Activated T-cell treated with anti-CD3 and anti-CD28 coated beads, Interleukin-2, amount 50 U/mL, for 72 hours (primary cell): ENCODE data around the gene ARHGEF33. TPM values are rescaled to one million over a fixed set of nuclear protein-coding genes. Genes with fewer than 3 reads are reported as not detected.

Experiments
- ATAC-seq, 2 donors: fragments of 150-1000 bp; cut with Tn5 transposase; replicated peaks in 1 of 2; 2 replicates each; pipeline ENCODE4 v1.10.0; 2021; ENCODE audit warnings: moderate library complexity in 2 of 2, mild to moderate bottlenecking in 1 of 2
- DNase-seq, 2 donors: peaks; one replicate each; pipeline ENCODE4 v3.0.0; 2021 to 2022; ENCODE audit warnings: mixed read lengths in 1 of 2
- H3K27ac Mint-ChIP-seq: one replicate; pipeline ENCODE4 v1.8.0; 2022; ENCODE audit warnings: mild to moderate bottlenecking, moderate library complexity, mixed read lengths
- H3K27me3 Mint-ChIP-seq: one replicate; pipeline ENCODE4 v1.8.0; 2022; ENCODE audit warnings: low read depth, mixed read lengths
- H3K36me3 Mint-ChIP-seq, 2 donors: one replicate each; pipeline ENCODE4 v1.8.0; 2022; ENCODE audit warnings: mixed read lengths in 2 of 2, mild to moderate bottlenecking in 1 of 2; ENCODE audit not compliant: insufficient read depth in 2 of 2
- H3K4me1 Mint-ChIP-seq: one replicate; pipeline ENCODE4 v1.8.0; 2022; ENCODE audit warnings: low read depth, mixed read lengths
- H3K4me3 Mint-ChIP-seq, 2 donors: one replicate each; pipeline ENCODE4 v1.8.0; 2022; ENCODE audit warnings: mild to moderate bottlenecking in 2 of 2, mixed read lengths in 2 of 2, moderate library complexity in 2 of 2
- H3K9me3 Mint-ChIP-seq, 2 donors: one replicate each; pipeline ENCODE4 v1.8.0; 2022; ENCODE audit warnings: mixed read lengths in 2 of 2
- total RNA-seq, 2 donors: library from RNA; stranded (reverse); gene quantifications; one replicate each; pipeline ENCODE4 v1.2.3, GENCODE V29; 2022

Gene ARHGEF33
- under 1 TPM in 1 of 2 donors, not detected in 1; 0.58 TPM for total RNA-seq

- Mint-ChIP-seq H3K4me1 (peaks cover 10% of the 10 kb centered on the region), H3K4me3 (no peak within 1 kb of the TSS), H3K27me3 (no peaks in the 10 kb centered on the region), H3K9me3 (no peaks in the 10 kb centered on the region), H3K27ac (no peak within 1 kb of the TSS), H3K36me3 (no peaks in the 10 kb centered on the region)
- DNase-seq (no peak), ATAC-seq (no peak)
Measured at GRCh38 chr2:38889575-38889974, at the start of gene ARHGEF33. Gene ARHGEF33 (plus strand): TSS chr2:38889875. CDS start chr2:38919448, 29,573 bp downstream.

DNA sequence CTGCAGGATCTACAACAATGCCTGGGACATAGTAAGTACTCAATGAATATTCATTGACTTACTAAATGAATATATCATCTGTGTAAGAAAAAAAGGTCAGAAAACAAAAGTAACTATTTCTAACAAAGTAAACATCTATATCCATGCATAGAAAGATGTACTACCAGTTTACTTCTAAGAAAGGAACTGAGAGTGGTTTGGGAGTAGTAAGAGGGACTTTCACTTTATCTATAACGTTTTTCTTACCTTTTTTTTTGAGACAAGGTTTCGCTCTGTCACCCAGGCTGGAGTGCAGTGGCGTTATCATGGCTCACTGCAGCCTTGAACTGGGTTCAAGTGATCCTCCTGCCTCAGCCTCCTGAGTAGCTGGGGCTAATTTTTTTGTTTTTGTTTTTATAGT, 39.6 kb upstream of the ARHGEF33 start:
- Mint-ChIP-seq H3K27me3 (no peaks in the 10 kb centered on the region), H3K27ac (no peak overlapping the region), H3K9me3 (no peaks in the 10 kb centered on the region), H3K4me1 (no peaks in the 10 kb centered on the region), H3K4me3 (no peak overlapping the region), H3K36me3 (peaks cover 7 to 22% of the 10 kb centered on the region in 2 donors)
- no peak for DNase-seq
- ATAC-seq: peak in 1 of 2 donors; percentile 41

- H3K27me3 Mint-ChIP-seq: no peaks in the 10 kb centered on the region
- H3K4me3 Mint-ChIP-seq: no peak overlapping the region
- DNase-seq: no peak
- H3K4me1 Mint-ChIP-seq: no peaks in the 10 kb centered on the region
- no peaks in the 10 kb centered on the region for H3K9me3 Mint-ChIP-seq
- peaks cover 9 to 27% of the 10 kb centered on the region in 2 donors for H3K36me3 Mint-ChIP-seq
- ATAC-seq: no peak
- no peak overlapping the region for H3K27ac Mint-ChIP-seq
Measured at GRCh38 chr2:38856165-38856564, 33.5 kb upstream of the ARHGEF33 start.

GRCh38 chr2:38862476-38862875, 27.2 kb upstream of the ARHGEF33 start:
- peaks cover 5 to 9% of the 10 kb centered on the region in 2 donors for H3K36me3 Mint-ChIP-seq
- H3K9me3 Mint-ChIP-seq: no peaks in the 10 kb centered on the region
- no peak overlapping the region for H3K4me3 Mint-ChIP-seq
- H3K4me1 Mint-ChIP-seq: no peaks in the 10 kb centered on the region
- no peaks in the 10 kb centered on the region for H3K27me3 Mint-ChIP-seq
- H3K27ac Mint-ChIP-seq: no peak overlapping the region
- ATAC-seq (no peak), DNase-seq (no peak)

DNA sequence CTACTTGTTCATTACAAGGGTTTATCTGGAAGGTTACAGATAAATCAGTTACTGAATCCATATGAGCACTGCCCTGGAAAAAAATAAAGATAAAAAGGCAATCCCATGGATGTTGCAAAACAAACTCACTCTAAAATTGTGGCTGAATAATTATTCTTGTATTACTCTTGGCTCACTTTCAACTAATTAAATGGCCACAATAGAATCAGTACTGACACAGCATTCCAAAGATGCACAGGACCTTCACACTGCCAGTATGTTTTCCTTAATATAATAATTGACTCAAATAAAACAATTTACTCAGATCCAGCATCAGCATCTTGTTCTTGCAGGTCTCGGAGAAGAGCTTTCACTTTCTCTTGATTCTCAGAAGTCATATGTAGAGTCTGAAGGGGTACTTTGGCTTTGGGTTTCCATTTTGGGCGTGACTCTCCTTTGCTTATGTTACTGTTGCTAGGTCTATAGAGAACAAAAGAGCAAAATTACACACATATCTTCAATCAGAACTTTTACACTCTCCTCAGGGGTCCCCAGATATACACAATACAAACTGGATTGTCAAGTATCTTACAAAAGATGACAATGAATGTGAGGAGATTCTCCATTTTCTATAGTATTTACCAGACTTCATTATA, 26.5 kb upstream of the ARHGEF33 start:
- Mint-ChIP-seq H3K36me3 (peaks cover 5 to 9% of the 10 kb centered on the region in 2 donors), H3K9me3 (no peaks in the 10 kb centered on the region), H3K4me3 (peak overlapping the region in 1 of 2 donors; percentile 21), H3K27me3 (no peaks in the 10 kb centered on the region), H3K4me1 (no peaks in the 10 kb centered on the region), H3K27ac (peak overlapping the region; percentile 24)
- DNase-seq: no peak
- peak; percentile 32 to 80 for ATAC-seq

DNA sequence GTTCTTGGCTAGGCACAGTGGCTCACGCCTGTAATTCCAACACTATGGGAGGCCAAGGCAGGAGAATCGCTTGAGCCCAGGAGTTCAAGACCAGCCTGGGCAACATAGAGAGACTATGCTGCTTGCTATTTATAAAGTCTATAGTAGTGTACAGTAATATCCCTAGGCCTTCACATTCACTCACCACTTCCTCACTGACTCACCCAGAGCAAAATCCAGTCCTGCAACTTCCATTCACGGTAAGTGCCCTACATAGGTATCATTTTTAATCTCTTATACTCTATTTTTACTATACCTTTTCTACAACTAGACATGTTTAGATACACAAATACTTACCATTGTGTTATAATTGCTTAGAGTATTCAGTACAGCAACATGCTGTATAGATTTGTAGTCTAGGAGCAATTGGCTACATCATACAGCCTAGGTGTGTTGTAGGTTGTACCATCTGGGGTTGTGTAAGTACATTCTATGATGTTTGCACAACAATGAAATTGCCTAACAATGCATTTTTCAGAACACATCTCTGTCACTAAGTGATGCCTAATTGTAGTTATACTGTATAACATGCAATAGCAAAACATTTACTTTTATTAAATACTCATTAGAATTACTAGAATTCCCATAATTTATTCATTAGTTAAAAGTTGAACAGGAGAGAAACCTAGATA, 22.8 kb upstream of the ARHGEF33 start:
- Mint-ChIP-seq H3K9me3 (peaks cover 2 to 4% of the 10 kb centered on the region in 2 donors), H3K4me3 (no peak overlapping the region), H3K36me3 (peaks cover 9 to 14% of the 10 kb centered on the region in 2 donors), H3K27ac (no peak overlapping the region), H3K27me3 (no peaks in the 10 kb centered on the region), H3K4me1 (no peaks in the 10 kb centered on the region)
- peak; percentile 51 to 81 for ATAC-seq
- no peak for DNase-seq

GRCh38 chr2:38871432-38871831, 18.2 kb upstream of the ARHGEF33 start:
- H3K4me3 Mint-ChIP-seq: no peak overlapping the region
- peaks cover 2 to 4% of the 10 kb centered on the region in 2 donors for H3K9me3 Mint-ChIP-seq

GRCh38 chr2:38873763-38874162, 15.9 kb upstream of the ARHGEF33 start:
- Mint-ChIP-seq H3K4me3 (no peak overlapping the region), H3K36me3 (peaks cover 9 to 11% of the 10 kb centered on the region in 2 donors), H3K9me3 (peaks cover 2 to 4% of the 10 kb centered on the region in 2 donors), H3K27me3 (no peaks in the 10 kb centered on the region), H3K27ac (no peak overlapping the region), H3K4me1 (peaks cover 29% of the 10 kb centered on the region)
- DNase-seq (no peak), ATAC-seq (no peak)

More at GRCh38 chr2:38871432-38871831, 18.2 kb upstream of the ARHGEF33 start:
- DNase-seq (no peak), ATAC-seq (no peak)
- H3K27me3 Mint-ChIP-seq: no peaks in the 10 kb centered on the region
- no peak overlapping the region for H3K27ac Mint-ChIP-seq
- H3K4me1 Mint-ChIP-seq: peaks cover 23% of the 10 kb centered on the region
- peaks cover 9 to 13% of the 10 kb centered on the region in 2 donors for H3K36me3 Mint-ChIP-seq

- peaks cover 0 to 2% of the 10 kb centered on the region in 2 donors for H3K9me3 Mint-ChIP-seq
- H3K36me3 Mint-ChIP-seq: peaks cover 4 to 7% of the 10 kb centered on the region in 2 donors
- ATAC-seq: no peak
- DNase-seq: no peak
- peak overlapping the region; percentile 94 to 100 for H3K4me3 Mint-ChIP-seq
- peaks cover 29% of the 10 kb centered on the region for H3K4me1 Mint-ChIP-seq
- no peaks in the 10 kb centered on the region for H3K27me3 Mint-ChIP-seq
- H3K27ac Mint-ChIP-seq: peak overlapping the region; percentile 76
Measured at GRCh38 chr2:38875227-38875575, 14.5 kb upstream of the ARHGEF33 start.

DNA sequence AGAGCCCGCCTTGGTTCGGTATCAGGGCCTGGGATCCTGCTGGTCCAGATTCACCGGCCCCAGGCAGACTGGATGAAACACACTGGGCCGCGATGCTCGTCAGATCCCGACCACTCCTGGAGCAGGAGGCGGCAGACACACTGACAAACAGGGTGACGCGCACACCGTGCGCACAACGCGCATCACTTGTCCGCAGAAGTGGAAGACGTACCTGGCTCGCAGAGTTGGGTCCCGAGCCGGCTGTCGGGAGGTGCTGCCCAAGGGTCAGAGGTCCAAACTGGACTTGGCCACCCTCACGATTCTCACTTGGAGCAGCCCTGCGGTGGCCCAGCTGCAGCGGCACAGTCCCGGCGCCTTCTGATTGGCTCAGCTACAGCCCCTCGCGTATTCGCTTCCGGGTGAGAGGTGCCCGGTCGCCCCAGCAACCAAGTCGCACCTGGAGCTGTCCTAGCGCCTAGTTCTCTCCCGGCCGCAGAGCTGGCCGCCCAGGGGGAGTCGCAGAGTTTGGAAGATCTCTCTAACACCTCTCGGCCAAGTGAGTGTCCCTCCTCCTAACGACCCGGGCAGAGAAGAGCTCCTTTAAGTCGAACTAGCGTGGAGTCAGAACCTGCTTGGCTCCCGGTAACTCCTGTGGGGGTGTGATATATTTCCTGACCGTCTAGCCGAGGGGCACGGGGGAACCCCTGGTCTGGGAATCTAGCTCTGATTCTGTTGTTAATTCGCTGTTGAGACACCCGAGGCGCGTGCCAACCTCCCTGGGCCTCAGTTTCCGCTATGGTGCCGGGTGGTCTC, 13.9 kb upstream of the ARHGEF33 start, which contains the start of the genes DHX57 and MORN2:
Gene DHX57, minus strand, starts transcription at position 359 of the 792 bp plus-strand sequence. CDS start 7,529 bp downstream, outside the sequence.
Gene MORN2, plus strand, starts transcription at position 401 of the 792 bp plus-strand sequence.
- no peaks in the 10 kb centered on the region for H3K27me3 Mint-ChIP-seq
- peaks cover 0 to 2% of the 10 kb centered on the region in 2 donors for H3K9me3 Mint-ChIP-seq
- H3K4me3 Mint-ChIP-seq: peak within 1 kb of the TSS; percentile 94 to 100
- DNase-seq (peak; percentile 82 to 87), ATAC-seq (peak; percentile 99 to 100)
- H3K4me1 Mint-ChIP-seq: peaks cover 29% of the 10 kb centered on the region
- peak within 1 kb of the TSS; percentile 76 for H3K27ac Mint-ChIP-seq
- peaks cover 4 to 5% of the 10 kb centered on the region in 2 donors for H3K36me3 Mint-ChIP-seq

DNA sequence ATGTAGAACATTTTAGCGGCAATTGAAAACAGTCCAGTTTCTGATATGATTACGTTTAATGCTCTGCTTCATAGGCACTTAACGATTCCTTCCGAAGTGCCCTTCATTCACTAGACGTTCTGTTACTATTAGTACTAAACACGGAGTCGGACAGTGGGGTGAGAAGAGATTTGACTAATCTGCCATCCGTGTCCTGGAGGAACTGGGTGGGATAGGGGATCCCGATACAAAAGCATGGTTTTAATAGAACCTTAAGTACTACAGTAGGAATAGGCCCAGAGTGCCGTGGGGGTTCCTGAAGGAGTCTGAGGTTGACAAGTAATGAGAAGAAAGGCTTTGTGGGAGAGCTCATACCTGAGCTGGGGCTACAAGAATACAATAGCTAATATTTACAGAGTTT, 13.3 kb upstream of the ARHGEF33 start:
- no peak for DNase-seq
- Mint-ChIP-seq H3K9me3 (peaks cover 0 to under 1% of the 10 kb centered on the region in 2 donors), H3K27ac (peak overlapping the region; percentile 51), H3K4me3 (peak overlapping the region; percentile 94 to 100), H3K27me3 (no peaks in the 10 kb centered on the region), H3K36me3 (peaks cover 3 to 5% of the 10 kb centered on the region in 2 donors), H3K4me1 (peaks cover 29% of the 10 kb centered on the region)
- no peak for ATAC-seq

- H3K27me3 Mint-ChIP-seq: no peaks in the 10 kb centered on the region
Measured at GRCh38 chr2:38886063-38886462, 3.6 kb upstream of the ARHGEF33 start.

DNA sequence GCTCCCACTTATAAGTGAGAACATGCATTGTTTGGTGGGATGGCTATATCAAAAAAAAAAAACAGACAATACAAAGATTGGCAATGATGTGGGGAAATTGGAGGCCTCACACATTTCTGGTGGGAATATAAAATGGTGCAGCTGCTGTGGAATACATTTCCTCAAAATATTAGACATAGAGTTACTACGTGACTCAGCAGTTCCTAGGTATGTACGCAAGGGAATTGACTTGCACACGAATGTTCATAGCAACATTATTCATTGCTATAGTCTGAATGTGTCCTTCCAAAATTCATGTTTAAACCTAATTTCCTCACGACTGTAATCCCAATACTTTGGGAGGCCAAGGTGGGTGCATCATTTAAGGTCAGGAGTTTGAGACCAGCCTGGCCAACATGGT, 2.3 kb upstream of the ARHGEF33 start:
- Mint-ChIP-seq H3K27ac (no peak overlapping the region), H3K36me3 (no peaks in the 10 kb centered on the region), H3K27me3 (no peaks in the 10 kb centered on the region), H3K4me3 (no peak overlapping the region), H3K4me1 (peaks cover 2% of the 10 kb centered on the region), H3K9me3 (no peaks in the 10 kb centered on the region)
- ATAC-seq (no peak), DNase-seq (no peak)

More at GRCh38 chr2:38886063-38886462, 3.6 kb upstream of the ARHGEF33 start:
- H3K4me3 Mint-ChIP-seq: no peak overlapping the region
- DNase-seq: no peak
- no peaks in the 10 kb centered on the region for H3K4me1 Mint-ChIP-seq
- no peaks in the 10 kb centered on the region for H3K9me3 Mint-ChIP-seq
- H3K36me3 Mint-ChIP-seq: no peaks in the 10 kb centered on the region
- no peak overlapping the region for H3K27ac Mint-ChIP-seq
- no peak for ATAC-seq
